Osteocyte (in vitro differentiated cells): ENCODE measurements around the gene CMIP. TPM values are rescaled to one million over a fixed set of nuclear protein-coding genes. Genes with fewer than 3 reads are reported as not detected.

Source experiments
- DNase-seq: peaks from one replicate; pipeline ENCODE4 v3.0.0; 2021; ENCODE audit warnings: mixed read lengths; ENCODE audit not compliant: unreplicated experiment; ENCODE audit errors: extremely low spot score
- H3K27ac Mint-ChIP-seq: one replicate; pipeline ENCODE4 v1.8.0; 2021; ENCODE audit warnings: mild to moderate bottlenecking, mixed read lengths; ENCODE audit not compliant: unreplicated experiment
- H3K27me3 Mint-ChIP-seq: one replicate; pipeline ENCODE4 v1.8.0; 2021; ENCODE audit warnings: mixed read lengths; ENCODE audit not compliant: unreplicated experiment
- H3K36me3 Mint-ChIP-seq: one replicate; pipeline ENCODE4 v1.8.0; 2021; ENCODE audit warnings: mixed read lengths; ENCODE audit not compliant: unreplicated experiment
- H3K4me1 Mint-ChIP-seq: one replicate; pipeline ENCODE4 v1.8.0; 2021; ENCODE audit warnings: mixed read lengths; ENCODE audit not compliant: unreplicated experiment
- H3K4me3 Mint-ChIP-seq: one replicate; pipeline ENCODE4 v1.8.0; 2021; ENCODE audit warnings: mild to moderate bottlenecking, moderate library complexity, mixed read lengths; ENCODE audit not compliant: unreplicated experiment
- H3K9me3 Mint-ChIP-seq: one replicate; pipeline ENCODE4 v1.8.0; 2021; ENCODE audit warnings: mixed read lengths; ENCODE audit not compliant: unreplicated experiment
- total RNA-seq: library from RNA; stranded (reverse); gene quantifications from 2 replicates; pipeline ENCODE4 v1.2.1, GENCODE V29; 2021
- TF ChIP-seq, protein P1 (sequence below): fragments of 200-600 bp; sonication (generic); IDR thresholded peaks from 2 replicates; pipeline ENCODE4 v1.5.0; 2021; ENCODE audit warnings: antibody characterized with exemption, mild to moderate bottlenecking, moderate library complexity

CMIP gene
- total RNA-seq, 1 donor from 2014 or later, result 38.0 TPM

DNA sequence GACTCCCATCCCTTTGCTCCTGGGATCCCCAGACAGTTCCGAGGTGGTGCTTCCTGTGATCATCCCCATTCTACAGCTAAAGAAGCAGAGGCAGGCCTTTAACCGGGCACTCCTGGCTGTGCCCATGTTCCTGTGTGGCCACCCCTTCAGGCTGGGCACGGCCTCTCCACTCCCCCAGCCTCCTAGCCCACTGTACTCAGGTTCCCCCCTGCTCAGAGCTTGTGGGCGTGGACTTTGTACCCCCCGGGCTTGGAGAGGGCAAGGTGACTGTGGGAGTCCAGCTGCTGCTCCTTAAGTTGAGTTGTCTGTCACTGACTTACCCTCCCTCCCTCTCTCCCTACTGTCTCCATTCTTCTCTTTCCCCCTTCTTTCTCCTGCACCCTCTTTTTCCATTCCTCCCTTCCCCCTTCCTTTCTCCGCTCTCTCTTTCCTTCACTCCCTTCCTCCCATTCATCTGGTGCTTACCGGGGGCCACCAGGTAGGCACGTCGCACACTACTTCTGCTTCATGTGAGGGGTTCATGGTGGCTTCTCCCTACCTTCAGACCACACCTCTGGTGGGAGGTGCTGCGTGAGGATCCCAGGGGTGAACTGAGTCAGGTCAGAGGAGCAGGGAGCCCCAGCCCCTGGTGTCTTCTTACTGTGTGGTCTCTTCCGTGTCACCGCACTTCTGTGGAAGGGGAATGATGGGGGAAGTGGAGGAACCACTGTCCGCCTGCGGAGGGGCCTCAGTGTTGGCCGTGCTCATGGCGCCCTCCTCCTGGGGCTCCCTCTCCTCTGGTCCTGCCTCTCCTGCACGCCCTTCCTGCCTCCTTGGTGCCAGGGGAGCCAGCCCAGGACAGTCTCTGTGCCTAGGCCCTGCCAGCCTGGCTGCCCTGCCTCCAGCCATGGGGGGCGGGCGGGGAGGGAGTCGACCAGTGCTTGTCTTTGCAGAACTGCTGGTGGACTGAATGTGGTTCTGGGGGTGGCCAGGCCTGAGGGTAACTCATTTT lies 29.7 kb downstream of the CMIP start:
- DNase-seq, result no peak
- H3K36me3 Mint-ChIP-seq, result peaks cover 1% of the 10 kb centered on the region
- H3K9me3 Mint-ChIP-seq, result no peaks in the 10 kb centered on the region
- peak overlapping the region; percentile 84 for H3K27ac Mint-ChIP-seq
- no peak overlapping the region for H3K4me3 Mint-ChIP-seq
- H3K27me3 Mint-ChIP-seq, result no peaks in the 10 kb centered on the region
- TF ChIP-seq, protein P1, sequence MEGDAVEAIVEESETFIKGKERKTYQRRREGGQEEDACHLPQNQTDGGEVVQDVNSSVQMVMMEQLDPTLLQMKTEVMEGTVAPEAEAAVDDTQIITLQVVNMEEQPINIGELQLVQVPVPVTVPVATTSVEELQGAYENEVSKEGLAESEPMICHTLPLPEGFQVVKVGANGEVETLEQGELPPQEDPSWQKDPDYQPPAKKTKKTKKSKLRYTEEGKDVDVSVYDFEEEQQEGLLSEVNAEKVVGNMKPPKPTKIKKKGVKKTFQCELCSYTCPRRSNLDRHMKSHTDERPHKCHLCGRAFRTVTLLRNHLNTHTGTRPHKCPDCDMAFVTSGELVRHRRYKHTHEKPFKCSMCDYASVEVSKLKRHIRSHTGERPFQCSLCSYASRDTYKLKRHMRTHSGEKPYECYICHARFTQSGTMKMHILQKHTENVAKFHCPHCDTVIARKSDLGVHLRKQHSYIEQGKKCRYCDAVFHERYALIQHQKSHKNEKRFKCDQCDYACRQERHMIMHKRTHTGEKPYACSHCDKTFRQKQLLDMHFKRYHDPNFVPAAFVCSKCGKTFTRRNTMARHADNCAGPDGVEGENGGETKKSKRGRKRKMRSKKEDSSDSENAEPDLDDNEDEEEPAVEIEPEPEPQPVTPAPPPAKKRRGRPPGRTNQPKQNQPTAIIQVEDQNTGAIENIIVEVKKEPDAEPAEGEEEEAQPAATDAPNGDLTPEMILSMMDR, result no peak
- H3K4me1 Mint-ChIP-seq, result peaks cover 64% of the 10 kb centered on the region

DNA sequence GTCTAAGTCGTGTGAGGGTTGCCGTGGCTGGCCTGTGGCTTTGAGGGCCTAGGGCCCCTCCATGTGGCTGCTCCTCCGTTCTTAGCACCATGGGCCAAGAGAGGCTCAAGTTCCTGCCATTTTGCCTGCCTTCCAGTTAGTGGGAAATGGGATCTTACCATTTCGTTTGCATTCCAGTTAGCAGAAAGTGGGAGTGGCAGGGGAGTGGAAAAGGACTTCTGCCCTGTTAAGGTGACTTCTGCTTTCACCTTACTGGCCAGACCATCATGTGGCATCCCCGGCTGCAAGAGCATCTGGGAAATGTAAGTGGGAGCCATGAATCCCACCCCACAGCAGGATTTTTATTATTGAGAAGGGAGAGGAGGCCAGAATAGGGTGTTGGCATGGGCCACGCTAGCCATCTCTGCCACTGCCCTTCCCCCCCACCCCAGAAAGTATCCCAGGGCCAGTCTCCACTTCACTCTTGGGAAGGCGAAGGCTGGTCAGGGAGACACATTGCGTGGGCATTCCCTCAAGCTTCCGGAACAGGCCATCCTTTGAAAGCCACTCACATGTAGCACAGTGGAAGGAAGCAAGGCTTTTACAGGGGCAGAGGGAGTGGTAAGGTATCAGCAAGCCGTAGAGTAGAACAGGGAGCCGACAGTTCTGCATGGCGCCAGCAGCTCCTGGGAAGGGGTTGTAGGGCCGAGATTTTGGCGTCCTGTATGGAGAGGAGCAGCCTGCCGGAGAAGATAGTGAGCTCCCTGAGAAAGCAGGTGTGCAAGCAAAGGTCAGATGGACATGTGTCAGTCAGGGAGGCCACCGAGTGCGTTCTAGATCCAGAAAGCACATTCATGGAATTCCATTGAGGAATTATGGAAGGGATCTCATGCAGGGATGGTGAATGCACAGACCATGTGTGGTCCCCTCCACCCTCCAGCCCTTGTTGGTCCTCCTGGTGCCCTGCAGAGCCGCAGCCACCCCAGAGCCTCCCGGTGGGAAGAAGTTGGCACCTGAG lies 33.4 kb downstream of the CMIP start:
- H3K27me3 Mint-ChIP-seq, result no peaks in the 10 kb centered on the region
- no peaks in the 10 kb centered on the region for H3K9me3 Mint-ChIP-seq
- no peak overlapping the region for H3K4me3 Mint-ChIP-seq
- H3K4me1 Mint-ChIP-seq, result peaks cover 55% of the 10 kb centered on the region
- peaks cover 3% of the 10 kb centered on the region for H3K36me3 Mint-ChIP-seq
- no peak overlapping the region for H3K27ac Mint-ChIP-seq
- DNase-seq, result no peak
- TF ChIP-seq, protein P1, result no peak

DNA sequence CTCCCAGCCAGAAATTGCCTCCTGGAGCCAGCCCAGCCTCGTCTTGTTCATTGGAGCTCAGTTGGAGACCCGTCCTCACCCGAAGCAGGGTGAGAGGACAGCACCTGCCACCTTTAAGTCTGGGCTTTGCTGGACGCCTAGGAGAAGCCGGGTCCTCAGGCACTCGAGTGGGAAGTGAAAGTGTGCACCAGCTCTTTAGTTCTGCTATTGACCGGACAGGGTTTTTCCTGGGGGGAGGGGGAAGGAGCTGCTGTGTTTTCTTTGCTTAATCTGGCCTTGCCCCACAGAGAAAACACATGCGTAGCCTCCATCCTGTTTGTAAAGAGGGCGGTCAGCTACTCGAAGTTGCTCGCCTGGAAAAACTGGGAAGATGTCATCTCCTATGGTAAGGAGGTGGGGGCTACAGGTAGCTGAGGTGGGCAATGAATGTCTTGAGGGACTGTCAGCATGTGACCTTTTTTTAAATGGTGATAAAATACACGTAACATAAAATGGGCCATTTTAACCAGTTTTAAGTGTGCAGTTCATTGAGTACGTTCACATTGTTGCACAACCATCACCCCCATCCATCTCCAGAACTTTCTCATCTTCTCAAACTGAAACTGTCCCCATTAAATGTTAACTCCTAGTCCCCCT lies 34.4 kb downstream of the CMIP start:
- Mint-ChIP-seq H3K4me1 (peaks cover 48% of the 10 kb centered on the region), H3K4me3 (no peak overlapping the region), H3K27me3 (no peaks in the 10 kb centered on the region), H3K9me3 (no peaks in the 10 kb centered on the region), H3K36me3 (peaks cover 6% of the 10 kb centered on the region), H3K27ac (peak overlapping the region; percentile 31)
- no peak for DNase-seq
- TF ChIP-seq, protein P1, result no peak

DNA sequence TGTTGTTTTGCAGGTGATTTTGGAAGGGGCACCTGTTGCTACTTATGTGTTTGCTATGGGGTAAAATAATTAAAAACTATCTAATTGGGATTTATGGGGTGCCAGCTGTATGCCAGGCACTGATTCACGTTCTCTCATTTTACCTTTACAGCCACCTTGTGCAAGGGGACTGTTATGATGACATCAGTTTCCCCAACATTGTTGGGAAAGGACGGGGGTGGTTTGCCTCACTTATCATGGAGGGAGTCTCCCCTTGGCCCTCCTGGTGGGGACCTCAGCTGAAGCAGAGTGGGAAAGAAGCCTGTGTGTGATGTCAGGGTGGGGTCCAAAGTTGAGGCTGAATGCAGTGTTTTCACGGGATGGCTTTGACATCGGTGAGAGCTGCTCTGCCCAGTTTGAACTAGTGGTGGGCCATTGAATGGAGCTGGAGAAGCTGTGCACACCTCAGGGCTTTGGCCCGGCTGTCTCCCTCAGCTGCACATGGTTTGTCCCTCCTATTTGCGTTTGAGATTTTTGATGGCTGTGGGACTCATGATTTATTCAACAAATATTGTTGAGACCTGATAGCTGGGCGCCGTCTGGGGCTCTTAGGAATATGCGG lies 36.1 kb downstream of the CMIP start:
- no peaks in the 10 kb centered on the region for H3K9me3 Mint-ChIP-seq
- no peaks in the 10 kb centered on the region for H3K27me3 Mint-ChIP-seq
- H3K4me1 Mint-ChIP-seq, result peaks cover 47% of the 10 kb centered on the region
- no peak overlapping the region for H3K4me3 Mint-ChIP-seq
- DNase-seq, result no peak
- peaks cover 6% of the 10 kb centered on the region for H3K36me3 Mint-ChIP-seq
- TF ChIP-seq, protein P1, result no peak
- H3K27ac Mint-ChIP-seq, result no peak overlapping the region
